H1 (cell line): ENCODE results near the gene KIF1B. TPM values are rescaled to one million over a fixed set of nuclear protein-coding genes. Genes with fewer than 3 reads are reported as not detected.

Source experiments
- CTCF ChIA-PET: fragments of 300-600 bp; sonication (Branson Sonifier 250); formaldehyde crosslinking; loops from one replicate; lab custom pipeline; 2021; ENCODE audit not compliant: partially characterized antibody; lab: Charles Lee
- POLR2A ChIA-PET: fragments of 300-600 bp; sonication (Branson Sonifier 250); formaldehyde crosslinking; loops from one replicate; lab custom pipeline; 2021; ENCODE audit warnings: inconsistent platforms; ENCODE audit not compliant: partially characterized antibody; lab: Charles Lee
- DNase-seq, 2 experiments: peaks; one replicate each; pipeline versions ENCODE4 v3.0.0 to v3.0.0-alpha.2; 2010 to 2022; ENCODE audit warnings: low spot score in 2 of 2, low read depth in 1 of 2, mixed read lengths in 1 of 2
- FAIRE-seq: peaks from 2 replicates; lab custom pipeline; 2011; peaks lifted over from hg19 to GRCh38; lab: Jason Lieb, UNC
- H2AFZ ChIP-seq: 2 replicates; pipeline ENCODE4 v1.8.1; 2012; ENCODE audit warnings: low read length, inconsistent platforms
- H2AK5ac ChIP-seq: 2 replicates; pipeline ENCODE4 v1.6.1; 2013; ENCODE audit warnings: low read depth, low read length
- H2BK120ac ChIP-seq: replicated peaks from 2 replicates; pipeline ENCODE3; 2013; ENCODE audit warnings: low read depth, low read length, inconsistent platforms
- H2BK12ac ChIP-seq: 2 replicates; pipeline ENCODE4 v1.6.1; 2013; ENCODE audit warnings: low read depth, low read length
- H2BK15ac ChIP-seq: 2 replicates; pipeline ENCODE4 v1.6.1; 2013; ENCODE audit warnings: low read length
- H2BK20ac ChIP-seq: 2 replicates; pipeline ENCODE4 v1.6.1; 2013; ENCODE audit warnings: low read length
- H2BK5ac ChIP-seq: 2 replicates; pipeline ENCODE4 v1.6.1; 2013; ENCODE audit warnings: low read depth, low read length
- H3K14ac ChIP-seq: 2 replicates; pipeline ENCODE4 v1.6.1; 2013; ENCODE audit warnings: inconsistent platforms; ENCODE audit not compliant: insufficient read length
- H3K18ac ChIP-seq: 2 replicates; pipeline ENCODE4 v1.6.1; 2013; ENCODE audit warnings: low read length; ENCODE audit errors: extremely low read depth
- H3K23ac ChIP-seq: 2 replicates; pipeline ENCODE4 v1.6.1; 2013; ENCODE audit warnings: inconsistent platforms; ENCODE audit not compliant: insufficient read length
- H3K23me2 ChIP-seq: 2 replicates; pipeline ENCODE4 v1.6.1; 2013; ENCODE audit warnings: low read depth, low read length
- H3K27ac ChIP-seq: 2 replicates; pipeline ENCODE4 v1.6.1; 2011; ENCODE audit warnings: low read depth, low read length, inconsistent platforms
- H3K27me3 ChIP-seq, 4 experiments: replicated peaks in 1 of 4; 1 replicate in 1 of 4; 2 replicates in 3 of 4; pipeline versions ENCODE4 v1.6.1 to v1.8.1; 2011 to 2013; ENCODE audit warnings: low read length in 3 of 4, mild to moderate bottlenecking in 3 of 4, inconsistent platforms in 2 of 4, mixed read lengths in 2 of 4, moderate library complexity in 1 of 4; ENCODE audit not compliant: control insufficient read depth in 3 of 4, insufficient read depth in 3 of 4; ENCODE audit errors: extremely low read depth in 1 of 4
- H3K36me3 ChIP-seq, 4 experiments: 2 replicates each; pipeline versions ENCODE4 v1.6.1 to v1.8.1; 2011 to 2013; ENCODE audit warnings: mild to moderate bottlenecking in 4 of 4, low read length in 3 of 4, moderate library complexity in 2 of 4, control low read depth in 1 of 4, inconsistent platforms in 1 of 4; ENCODE audit not compliant: insufficient read depth in 4 of 4, control insufficient read depth in 2 of 4
- H3K4ac ChIP-seq: replicated peaks from 2 replicates; pipeline ENCODE3; 2013; ENCODE audit warnings: low read length, low read depth, mixed read lengths, inconsistent platforms; ENCODE audit not compliant: insufficient read length
- H3K4me1 ChIP-seq, 4 experiments: replicated peaks in 1 of 4; 1 replicate in 1 of 4; 2 replicates in 3 of 4; pipeline versions ENCODE4 v1.6.1 to v1.8.1; 2011 to 2013; ENCODE audit warnings: low read length in 3 of 4, inconsistent platforms in 2 of 4, mixed read lengths in 1 of 4; ENCODE audit not compliant: insufficient read depth in 4 of 4, control insufficient read depth in 3 of 4
- H3K4me2 ChIP-seq, 2 experiments: 2 replicates each; pipeline versions ENCODE4 v1.6.1 to v1.8.1; 2011 to 2013; ENCODE audit warnings: low read depth in 2 of 2, low read length in 2 of 2, control low read depth in 1 of 2, inconsistent platforms in 1 of 2, mild to moderate bottlenecking in 1 of 2; ENCODE audit not compliant: insufficient read depth in 1 of 2
- H3K4me3 ChIP-seq, 4 experiments: fragments of 200-600, 300-600 bp in 1 of 4; sonication (generic), shearing (Covaris generic), sonication (Bioruptor Twin) in 1 of 4; 2 replicates each; pipeline versions ENCODE4 v1.5.1 to v1.8.1; 2011 to 2016; ENCODE audit warnings: low read length in 4 of 4, low read depth in 3 of 4, control low read depth in 2 of 4, inconsistent platforms in 2 of 4, mild to moderate bottlenecking in 2 of 4, mixed read lengths in 1 of 4, moderate library complexity in 1 of 4; ENCODE audit not compliant: insufficient read depth in 2 of 4; ENCODE audit errors: extremely low read depth in 1 of 4
- H3K56ac ChIP-seq: replicated peaks from 2 replicates; pipeline ENCODE3; 2013; ENCODE audit warnings: low read depth, mild to moderate bottlenecking, mixed read lengths, low read length, inconsistent platforms; ENCODE audit not compliant: insufficient read length
- H3K79me1 ChIP-seq: 2 replicates; pipeline ENCODE4 v1.6.1; 2013; ENCODE audit warnings: low read depth, low read length, control low read depth
- H3K79me2 ChIP-seq, 2 experiments: 2 replicates each; pipeline versions ENCODE4 v1.6.1 to v1.8.1; 2012 to 2013; ENCODE audit warnings: low read length in 2 of 2, mild to moderate bottlenecking in 2 of 2, inconsistent platforms in 1 of 2; ENCODE audit not compliant: insufficient read depth in 2 of 2, control insufficient read depth in 1 of 2
- H3K9ac ChIP-seq, 4 experiments: replicated peaks in 1 of 4; 1 replicate in 1 of 4; 2 replicates in 3 of 4; pipeline versions ENCODE4 v1.6.1 to v1.8.1; 2011 to 2013; ENCODE audit warnings: low read depth in 3 of 4, low read length in 3 of 4, control low read depth in 2 of 4, mild to moderate bottlenecking in 2 of 4, moderate library complexity in 2 of 4, inconsistent platforms in 1 of 4; ENCODE audit errors: extremely low read depth in 1 of 4
- H3K9me3 ChIP-seq, 2 experiments: 2 replicates each; pipeline versions ENCODE4 v1.6.1 to v1.8.1; 2012 to 2013; ENCODE audit warnings: mild to moderate bottlenecking in 2 of 2, moderate library complexity in 2 of 2, control low read depth in 1 of 2, inconsistent platforms in 1 of 2, low read depth in 1 of 2, low read length in 1 of 2, mixed read lengths in 1 of 2; ENCODE audit not compliant: insufficient read depth in 2 of 2
- H4K20me1 ChIP-seq, 2 experiments: replicated peaks in 1 of 2; 2 replicates each; pipeline versions ENCODE3 to v1.8.1; 2011 to 2013; ENCODE audit warnings: inconsistent platforms in 2 of 2, low read length in 2 of 2, mild to moderate bottlenecking in 1 of 2; ENCODE audit not compliant: insufficient read depth in 2 of 2, control insufficient read depth in 1 of 2
- H4K5ac ChIP-seq: 2 replicates; pipeline ENCODE4 v1.6.1; 2013; ENCODE audit warnings: low read length, low read depth, mixed read lengths, inconsistent platforms; ENCODE audit not compliant: insufficient read length
- H4K8ac ChIP-seq: 2 replicates; pipeline ENCODE4 v1.8.0; 2013; ENCODE audit warnings: mild to moderate bottlenecking, moderate library complexity, low read length, inconsistent platforms; ENCODE audit not compliant: insufficient read depth; ENCODE audit errors: extremely low read depth
- H4K91ac ChIP-seq: replicated peaks from 2 replicates; pipeline ENCODE3; 2013; ENCODE audit warnings: low read length, mixed read lengths, inconsistent platforms; ENCODE audit not compliant: insufficient read length
- CEBPB ChIP-seq: IDR thresholded peaks from 2 replicates; pipeline ENCODE4 v1.6.1; 2012; ENCODE audit warnings: low read depth, low read length
- CTCF ChIP-seq, 3 experiments: IDR thresholded peaks; 1 replicate in 2 of 3; 2 replicates in 1 of 3; pipeline versions ENCODE4 v1.5.1 to v1.6.1; 2011; ENCODE audit warnings: low read length in 3 of 3, mild to moderate bottlenecking in 3 of 3, inconsistent platforms in 2 of 3, low read depth in 1 of 3, moderate library complexity in 1 of 3; ENCODE audit not compliant: insufficient read depth in 1 of 3; ENCODE audit errors: control extremely low read depth in 1 of 3
- HDAC6 ChIP-seq: IDR thresholded peaks from one replicate; pipeline ENCODE4 v1.7.1; 2012; ENCODE audit warnings: low read depth, mild to moderate bottlenecking, inconsistent platforms, low read length, moderate library complexity
- JUN ChIP-seq: IDR thresholded peaks from 2 replicates; pipeline ENCODE4 v1.6.1; 2011; ENCODE audit warnings: low read depth, mild to moderate bottlenecking, improper control_type of control experiment, low read length
- KDM4A ChIP-seq: IDR thresholded peaks from one replicate; pipeline ENCODE4 v1.7.1; 2012; ENCODE audit warnings: low read depth, mild to moderate bottlenecking, moderate library complexity, low read length, inconsistent platforms; ENCODE audit not compliant: severe bottlenecking
- POLR2A ChIP-seq, 2 experiments: IDR thresholded peaks; 1 replicate in 1 of 2; 2 replicates in 1 of 2; pipeline ENCODE4 v1.6.1; 2011; ENCODE audit warnings: low read depth in 2 of 2, low read length in 2 of 2, mild to moderate bottlenecking in 2 of 2; ENCODE audit errors: control extremely low read depth in 1 of 2
- SP2 ChIP-seq: IDR thresholded peaks from 2 replicates; pipeline ENCODE4 v1.6.1; 2012; ENCODE audit warnings: mild to moderate bottlenecking, low read length, inconsistent platforms
- SP4 ChIP-seq: IDR thresholded peaks from 2 replicates; pipeline ENCODE4 v1.6.1; 2012; ENCODE audit warnings: low read length, inconsistent platforms
- WGBS, 2 experiments: shearing (Covaris generic) in 1 of 2; methylation state at CpG; one replicate each; pipeline versions ENCODE4 v1.1.6 to v1.1.7; 2013 to 2015; ENCODE audit warnings: low lambda C conversion rate in 2 of 2, mixed read lengths in 2 of 2, inconsistent platforms in 1 of 2, low coverage in 1 of 2, missing lambda C conversion rate in 1 of 2; ENCODE audit not compliant: insufficient replicate concordance in 2 of 2, insufficient coverage in 1 of 2, insufficient read length in 1 of 2; ENCODE audit errors: extremely low coverage in 1 of 2, missing lambda C conversion rate in 1 of 2; 5-methylcytosine and 5-hydroxymethylcytosine counted together
- polyA plus RNA-seq, 7 experiments: library from polyadenylated mRNA; depleted of rRNA in 3 of 7; stranded (reverse) in 5 of 7; unstranded in 2 of 7; fragments of >200 nt in 5 of 7; fragments of 200-250 nt in 2 of 7; gene quantifications; 1 replicate in 5 of 7; 2 replicates in 1 of 7; 4 replicates in 1 of 7; pipeline versions ENCODE4 v1.2.1 to v1.2.3, GENCODE V29; 2011 to 2013; ENCODE audit warnings: missing spikeins in 2 of 7, mixed read lengths in 2 of 7
- total RNA-seq: library from RNA; stranded (reverse); fragmentation: NEBNext Ultra II Directional; extraction: Animal tissue kit (Norgen Biotek cat#: 25700); gene quantifications from 2 replicates; pipeline ENCODE4 v1.2.1, GENCODE V29; 2021

The KIF1B gene
- total and polyA plus RNA-seq, 2 of the 8 experiments (the other 6 are each of a cell fraction or from before 2014, with no cell fraction given), result 39.1 to 74.2 TPM

DNA sequence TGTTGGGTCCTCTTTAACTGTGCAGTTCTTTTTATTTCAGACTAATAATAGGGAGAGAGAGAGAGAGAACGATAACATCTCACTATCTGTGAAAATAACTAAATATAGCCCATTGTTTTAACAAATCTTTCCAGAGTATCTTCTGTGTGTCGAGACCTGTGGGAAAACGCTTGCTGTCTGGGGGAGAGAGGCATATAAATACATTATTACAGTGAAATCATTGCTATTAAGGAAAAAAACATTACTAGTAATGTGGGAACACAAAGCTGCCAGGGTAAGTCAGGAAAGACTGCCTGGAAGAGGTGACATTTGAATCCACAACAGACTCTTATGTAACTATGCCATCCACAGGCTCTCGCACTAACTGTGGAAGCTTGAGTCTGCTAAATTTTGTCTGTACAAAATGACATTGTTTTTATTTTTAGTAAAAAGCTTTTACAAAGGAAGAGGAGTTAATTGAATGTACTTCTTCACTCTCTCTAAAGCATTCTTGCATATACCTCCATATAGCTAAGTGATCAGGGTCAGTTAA, 128.7 kb downstream of the KIF1B start:
- no peak overlapping the region for H3K56ac ChIP-seq
- no peak overlapping the region for H2AK5ac ChIP-seq
- H2BK5ac ChIP-seq, result no peak overlapping the region
- no peak overlapping the region for H2AFZ ChIP-seq
- no peak overlapping the region for H2BK20ac ChIP-seq
- no peak overlapping the region for H3K23ac ChIP-seq
- H3K18ac ChIP-seq, result no peak overlapping the region
- H3K9ac ChIP-seq, result no peak overlapping the region
- no peaks in the 10 kb centered on the region for H3K79me1 ChIP-seq
- no peak overlapping the region for H2BK15ac ChIP-seq
- H4K8ac ChIP-seq, result no peak overlapping the region
- no peak overlapping the region for H4K91ac ChIP-seq
- 96% methylated on average over 4 of the region's 4 CpGs; no CpG with 5 or more reads in 1 of the 2 experiments for WGBS, 2 experiments
- no peak overlapping the region for H3K14ac ChIP-seq
- no peaks in the 10 kb centered on the region for H3K23me2 ChIP-seq
- FAIRE-seq, result no peak
- H2BK12ac ChIP-seq, result no peak overlapping the region
- no peak overlapping the region for H4K5ac ChIP-seq
- no peak overlapping the region for H3K4me2 ChIP-seq
- H3K79me2 ChIP-seq, result no peaks in the 10 kb centered on the region
- ChIA-PET POLR2A (interaction anchor here (0.6 to 1.3 kb wide), 2 partner anchors 112 to 502 kb away, joined by 3 to 4 read pairs; no protein-coding TSS in a partner anchor), CTCF (interaction anchor here (0.8 to 1.8 kb wide), 8 partner anchors 10 to 145 kb away, joined by 3 to 12 read pairs (median 4); partner anchors contain the start of gene KIF1B)
- peaks cover 2 to 68% (median 30%) of the 10 kb centered on the region in 4 experiments; a peak in 7 of 8 replicates for H3K36me3 ChIP-seq
- no peak overlapping the region for H3K27ac ChIP-seq
- H3K4ac ChIP-seq, result no peak overlapping the region
- no peaks in the 10 kb centered on the region for H4K20me1 ChIP-seq
- H3K9me3 ChIP-seq, result no peaks in the 10 kb centered on the region
- H2BK120ac ChIP-seq, result no peak overlapping the region
- H3K27me3 ChIP-seq, result no peaks in the 10 kb centered on the region
- DNase-seq, result no peak
- TF ChIP-seq CTCF (IDR thresholded peaks at IDR 0.05; ENCODE audit: control extremely low read depth in 1 of 3, insufficient read depth in 1 of 3, low read depth in 1 of 3, low read length in 3 of 3), result no peak
- no peak for TF ChIP-seq SP4
- TF ChIP-seq SP2, result no peak
- TF ChIP-seq JUN, result no peak
- TF ChIP-seq CEBPB, result no peak
- no peak for TF ChIP-seq KDM4A
- TF ChIP-seq HDAC6, result no peak
- no peak for TF ChIP-seq POLR2A (IDR thresholded peaks at IDR 0.05; ENCODE audit: control extremely low read depth in 1 of 2, low read depth in 2 of 2, low read length in 2 of 2)
- TF ChIP-seq, all 59 proteins: peak for 0
- H3K4me3 ChIP-seq, result no peak overlapping the region
- H3K4me1 ChIP-seq, result peaks cover 0 to 7% (median 1%) of the 10 kb centered on the region in 4 experiments; a peak in 3 of 7 replicates
